ENCODE data around the gene TAF15.

DNA sequence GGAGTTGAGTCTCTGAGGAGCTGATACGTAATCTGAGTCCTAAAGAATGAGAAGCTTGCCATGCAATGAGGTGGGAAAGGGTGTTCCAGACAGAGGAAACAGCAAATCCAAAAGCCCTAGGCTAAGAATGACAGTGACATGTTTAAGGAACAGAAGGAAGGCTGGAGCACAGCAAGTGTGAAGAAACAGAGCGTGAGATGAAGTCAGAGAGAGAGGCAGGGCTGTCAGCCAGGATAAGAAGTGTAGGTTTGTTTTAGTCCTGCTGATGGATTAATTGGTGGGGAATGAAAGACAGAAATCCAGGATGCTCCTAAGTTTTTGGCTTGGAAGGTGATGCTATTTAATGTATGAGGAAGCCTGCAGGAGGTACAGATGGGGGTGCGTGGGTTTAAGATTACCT is 28.3 kb upstream of the TAF15 start:
- TF ChIP-seq SMC3 (conservative IDR thresholded peaks at IDR 0.05; ENCODE audit: poor library complexity) (no peak), EP300 (conservative IDR thresholded peaks at IDR 0.05; ENCODE audit: poor library complexity, severe bottlenecking) (no peak)
- TF ChIP-seq, protein P1, sequence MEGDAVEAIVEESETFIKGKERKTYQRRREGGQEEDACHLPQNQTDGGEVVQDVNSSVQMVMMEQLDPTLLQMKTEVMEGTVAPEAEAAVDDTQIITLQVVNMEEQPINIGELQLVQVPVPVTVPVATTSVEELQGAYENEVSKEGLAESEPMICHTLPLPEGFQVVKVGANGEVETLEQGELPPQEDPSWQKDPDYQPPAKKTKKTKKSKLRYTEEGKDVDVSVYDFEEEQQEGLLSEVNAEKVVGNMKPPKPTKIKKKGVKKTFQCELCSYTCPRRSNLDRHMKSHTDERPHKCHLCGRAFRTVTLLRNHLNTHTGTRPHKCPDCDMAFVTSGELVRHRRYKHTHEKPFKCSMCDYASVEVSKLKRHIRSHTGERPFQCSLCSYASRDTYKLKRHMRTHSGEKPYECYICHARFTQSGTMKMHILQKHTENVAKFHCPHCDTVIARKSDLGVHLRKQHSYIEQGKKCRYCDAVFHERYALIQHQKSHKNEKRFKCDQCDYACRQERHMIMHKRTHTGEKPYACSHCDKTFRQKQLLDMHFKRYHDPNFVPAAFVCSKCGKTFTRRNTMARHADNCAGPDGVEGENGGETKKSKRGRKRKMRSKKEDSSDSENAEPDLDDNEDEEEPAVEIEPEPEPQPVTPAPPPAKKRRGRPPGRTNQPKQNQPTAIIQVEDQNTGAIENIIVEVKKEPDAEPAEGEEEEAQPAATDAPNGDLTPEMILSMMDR (IDR thresholded peaks at IDR 0.05; ENCODE audit: poor library complexity, severe bottlenecking), result no peak
